Loucy (cell line): ENCODE measurements around the gene BTBD9.

Experiments
- H2AFZ ChIP-seq: fragments of 200-600 bp; sonication (generic); 2 replicates; pipeline ENCODE4 v1.6.0; 2016; ENCODE audit warnings: antibody characterized with exemption, mild to moderate bottlenecking, low read length, moderate library complexity
- H3F3A ChIP-seq: fragments of 200-600 bp; 2 replicates; pipeline ENCODE4 v1.6.0; 2016; ENCODE audit warnings: antibody characterized with exemption, low read depth, mild to moderate bottlenecking
- H3K27me3 ChIP-seq: fragments of 200-600 bp; sonication (generic); 2 replicates; pipeline ENCODE4 v1.6.1; 2014; ENCODE audit warnings: low read length, mild to moderate bottlenecking; ENCODE audit not compliant: insufficient read depth, poor library complexity, severe bottlenecking
- H3K36me3 ChIP-seq: fragments of 200-600 bp; sonication (generic); 2 replicates; pipeline ENCODE4 v1.6.1; 2016; ENCODE audit warnings: low read length; ENCODE audit not compliant: insufficient read depth
- H3K4me1 ChIP-seq: fragments of 200-600 bp; sonication (generic); 2 replicates; pipeline ENCODE4 v1.5.1; 2014; ENCODE audit warnings: low read length, mild to moderate bottlenecking; ENCODE audit not compliant: insufficient read depth, poor library complexity, severe bottlenecking
- H3K4me2 ChIP-seq: fragments of 200-600 bp; sonication (generic); 2 replicates; pipeline ENCODE4 v1.6.0; 2014; ENCODE audit warnings: antibody characterized with exemption, low read length, low read depth, mild to moderate bottlenecking; ENCODE audit not compliant: poor library complexity, severe bottlenecking
- H3K4me3 ChIP-seq: fragments of 200-600 bp; sonication (generic); 2 replicates; pipeline ENCODE4 v1.5.1; 2014; ENCODE audit warnings: low read length, mild to moderate bottlenecking, mixed read lengths; ENCODE audit not compliant: poor library complexity, severe bottlenecking
- H3K79me2 ChIP-seq: fragments of 200-600 bp; sonication (generic); 2 replicates; pipeline ENCODE4 v1.6.1; 2014; ENCODE audit warnings: low read length; ENCODE audit not compliant: insufficient read depth
- H3K9ac ChIP-seq: fragments of 200-600 bp; sonication (generic); 2 replicates; pipeline ENCODE4 v1.6.0; 2014; ENCODE audit warnings: mild to moderate bottlenecking, low read depth, low read length, moderate library complexity; ENCODE audit not compliant: poor library complexity, severe bottlenecking
- H3K9me2 ChIP-seq: fragments of 200-600 bp; sonication (generic); replicated peaks from 2 replicates; pipeline ENCODE4 v1.6.1; 2016; ENCODE audit warnings: low read depth, low read length, mixed read lengths
- H3K9me3 ChIP-seq: fragments of 200-600 bp; sonication (generic); 2 replicates; pipeline ENCODE4 v1.6.1; 2014; ENCODE audit warnings: mild to moderate bottlenecking, antibody characterized with exemption, low read length, low read depth; ENCODE audit not compliant: insufficient read depth
- H4K20me1 ChIP-seq: fragments of 200-600 bp; sonication (generic); 2 replicates; pipeline ENCODE4 v1.6.0; 2014; ENCODE audit warnings: antibody characterized with exemption, low read length, mild to moderate bottlenecking; ENCODE audit not compliant: insufficient read depth, poor library complexity, severe bottlenecking
- CTCF ChIP-seq: fragments of 200-600 bp; sonication (generic); conservative IDR thresholded peaks from 2 replicates; pipeline ENCODE4 v1.5.1; 2014; ENCODE audit warnings: mild to moderate bottlenecking, antibody characterized with exemption, low read length
- EZH2phosphoT487 ChIP-seq: fragments of 200-600 bp; IDR thresholded peaks from 2 replicates; pipeline ENCODE4 v1.6.1; 2018; ENCODE audit warnings: antibody characterized with exemption, mild to moderate bottlenecking, moderate library complexity, borderline replicate concordance

The BTBD9 gene

GRCh38 chr6:38157905-38158304, 481.8 kb downstream of the BTBD9 start:
- Histone ChIP-seq H3K4me3 (no peak overlapping the region), H4K20me1 (no peaks in the 10 kb centered on the region), H3K4me1 (no peaks in the 10 kb centered on the region), H3K36me3 (peaks cover 20% of the 10 kb centered on the region; the same call in 1 of the 2 replicates), H3K9me2 (no peaks in the 10 kb centered on the region), H3F3A (no peaks in the 10 kb centered on the region), H3K9ac (no peak overlapping the region), H3K9me3 (no peaks in the 10 kb centered on the region), H3K79me2 (no peaks in the 10 kb centered on the region), H3K4me2 (no peak overlapping the region), H2AFZ (no peak overlapping the region), H3K27me3 (no peaks in the 10 kb centered on the region)
- TF ChIP-seq CTCF = no peak
- TF ChIP-seq EZH2phosphoT487 = no peak

DNA sequence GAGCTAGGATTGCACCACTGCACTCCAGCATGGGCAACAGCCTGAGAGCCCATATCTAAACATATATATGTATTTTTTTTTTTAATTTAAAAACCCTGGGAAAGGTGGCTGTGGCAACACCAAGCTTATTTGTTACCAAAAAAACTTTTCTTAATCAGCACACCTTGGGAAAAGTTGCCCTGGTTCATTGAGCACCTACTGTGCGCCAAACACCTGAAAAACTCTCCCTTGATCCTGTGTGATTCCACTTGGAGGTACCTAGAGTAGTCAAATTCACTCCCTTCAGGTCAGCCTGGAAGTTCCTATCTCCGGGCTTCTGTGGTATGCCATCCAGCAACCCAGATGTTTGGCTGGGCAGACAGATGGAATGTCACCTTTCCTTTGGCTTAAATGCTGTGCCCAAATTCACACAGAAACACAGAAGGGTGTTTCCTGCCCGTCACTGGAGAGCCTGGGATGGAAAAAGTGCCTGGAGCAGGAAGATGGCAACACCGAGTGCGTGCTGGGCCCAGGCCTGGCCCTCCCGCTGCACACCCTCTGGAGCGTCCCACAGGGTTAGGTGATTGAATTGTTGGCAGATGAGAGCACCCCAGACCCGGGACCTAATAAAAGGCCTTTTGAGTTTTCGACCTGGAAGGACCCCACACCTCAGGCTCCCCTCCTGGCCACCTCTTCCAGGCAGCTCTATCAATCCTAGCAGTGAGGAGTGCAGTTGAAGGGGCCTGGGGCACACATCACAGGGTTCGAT, 482.7 kb downstream of the BTBD9 start:
- no peaks in the 10 kb centered on the region for H4K20me1 ChIP-seq
- no peak overlapping the region for H2AFZ ChIP-seq
- H3K4me3 ChIP-seq = no peak overlapping the region
- H3K27me3 ChIP-seq = no peaks in the 10 kb centered on the region
- no peaks in the 10 kb centered on the region for H3F3A ChIP-seq
- no peak overlapping the region for H3K9ac ChIP-seq
- no peak overlapping the region for H3K4me2 ChIP-seq
- no peaks in the 10 kb centered on the region for H3K9me2 ChIP-seq
- H3K79me2 ChIP-seq = no peaks in the 10 kb centered on the region
- no peak for TF ChIP-seq EZH2phosphoT487
- no peak for TF ChIP-seq CTCF
- H3K4me1 ChIP-seq = no peaks in the 10 kb centered on the region
- no peaks in the 10 kb centered on the region for H3K9me3 ChIP-seq
- peaks cover 29% of the 10 kb centered on the region; the same call in 1 of the 2 replicates for H3K36me3 ChIP-seq

GRCh38 chr6:38155621-38156204, 484.0 kb downstream of the BTBD9 start:
- Histone ChIP-seq H3K9ac (no peak overlapping the region), H3K9me2 (no peaks in the 10 kb centered on the region), H3K79me2 (no peaks in the 10 kb centered on the region), H4K20me1 (no peaks in the 10 kb centered on the region), H2AFZ (no peak overlapping the region), H3K4me2 (no peak overlapping the region), H3K9me3 (no peaks in the 10 kb centered on the region), H3K4me1 (no peaks in the 10 kb centered on the region), H3K27me3 (no peaks in the 10 kb centered on the region), H3F3A (no peaks in the 10 kb centered on the region), H3K4me3 (no peak overlapping the region), H3K36me3 (peaks cover 24% of the 10 kb centered on the region; the same call in 1 of the 2 replicates)
- TF ChIP-seq CTCF = no peak
- TF ChIP-seq EZH2phosphoT487 = no peak
